Gastroesophageal sphincter (tissue), 4 donors: ENCODE results near the gene DACH1. TPM values are rescaled to one million over a fixed set of nuclear protein-coding genes. Genes with fewer than 3 reads are reported as not detected.

Source experiments
- ATAC-seq: fragments of 150-250 bp; one replicate; pipeline ENCODE4 v1.9.1; 2016; ENCODE audit warnings: mild to moderate bottlenecking, moderate library complexity
- H3K27ac ChIP-seq, 4 donors: fragments of 200-600 bp; sonication (generic) in 3 of 4; 1 replicate in 3 of 4; 2 replicates in 1 of 4; pipeline ENCODE4 v1.5.1; 2016 to 2019
- H3K27me3 ChIP-seq: fragments of 200-600 bp; sonication (generic); one replicate; pipeline ENCODE4 v1.5.1; 2019
- H3K36me3 ChIP-seq, 2 donors: fragments of 200-600 bp; sonication (generic); one replicate each; pipeline ENCODE4 v1.5.1; 2019; ENCODE audit warnings: control low read depth in 1 of 2
- H3K4me1 ChIP-seq, 3 donors: fragments of 200-600 bp; sonication (generic); 1 replicate in 2 of 3; 2 replicates in 1 of 3; pipeline ENCODE4 v1.5.1; 2016 to 2019; ENCODE audit warnings: control low read depth in 2 of 3
- H3K4me3 ChIP-seq, 2 donors: fragments of 200-600 bp; sonication (generic); one replicate each; pipeline ENCODE4 v1.5.1; 2019; ENCODE audit warnings: mild to moderate bottlenecking in 1 of 2, moderate library complexity in 1 of 2
- H3K9me3 ChIP-seq, 3 donors: fragments of 200-600 bp; sonication (generic); one replicate each; pipeline ENCODE4 v1.5.1; 2017 to 2019; ENCODE audit warnings: control low read depth in 2 of 3
- CTCF ChIP-seq, 4 experiments: fragments of 200-600 bp in 2 of 4; fragments of 450-650 bp in 2 of 4; sonication (generic) in 1 of 4; IDR thresholded peaks; one replicate each; pipeline ENCODE4 v1.5.1; 2017 to 2019; ENCODE audit warnings: antibody characterized with exemption in 4 of 4, mild to moderate bottlenecking in 2 of 4, moderate library complexity in 2 of 4
- EP300 ChIP-seq: sonication (generic); formaldehyde crosslinking; IDR thresholded peaks from one replicate; pipeline ENCODE4 v1.6.1; 2017; ENCODE audit warnings: antibody characterized with exemption, mild to moderate bottlenecking
- POLR2A ChIP-seq, 2 donors: fragments of 450-650 bp; IDR thresholded peaks; one replicate each; pipeline ENCODE4 v1.6.1; 2017; ENCODE audit warnings: antibody characterized with exemption in 2 of 2, mild to moderate bottlenecking in 2 of 2, moderate library complexity in 1 of 2
- POLR2AphosphoS5 ChIP-seq: sonication (generic); formaldehyde crosslinking; IDR thresholded peaks from one replicate; pipeline ENCODE4 v1.6.1; 2017; ENCODE audit warnings: antibody characterized with exemption
- WGBS, 2 donors: methylation state at CpG; one replicate each; pipeline ENCODE4 v1.1.5; 2018; ENCODE audit warnings: low coverage in 1 of 2; 5-methylcytosine and 5-hydroxymethylcytosine counted together
- total RNA-seq, 4 donors: library from RNA; depleted of rRNA; stranded (reverse); fragments of >200 nt; gene quantifications; one replicate each; pipeline ENCODE4 v1.1.0, GENCODE V29; 2016

Gene DACH1
- total RNA-seq, 4 donors from 2014 or later, result 1.1 to 2.1 (median 1.7) TPM

- no peaks in the 10 kb centered on the region for H3K36me3 ChIP-seq
These were observed 1.1 kb downstream of the DACH1 start for GRCh38 chr13:71865874-71866334.

GRCh38 chr13:71864986-71865873 lies 1.8 kb downstream of the DACH1 start:
- H3K9me3 ChIP-seq, result no peaks in the 10 kb centered on the region
- H3K36me3 ChIP-seq, result no peaks in the 10 kb centered on the region
- peaks cover 0 to 34% (median 12%) of the 10 kb centered on the region in 3 donors for H3K4me1 ChIP-seq
- H3K27ac ChIP-seq, result peak overlapping the region in 3 of 4 donors; percentile 43 to 71 (median 57)
- H3K4me3 ChIP-seq, result peak overlapping the region; percentile 32 to 60
- ATAC-seq, result peak; percentile 2
- 0 to 1% methylated on average over 12 to 22 of the region's 88 CpGs for WGBS, 2 donors
- TF ChIP-seq POLR2A (IDR thresholded peaks at IDR 0.05), result no peak
- no peak for TF ChIP-seq EP300
- TF ChIP-seq POLR2AphosphoS5, result no peak
- peaks cover 66% of the 10 kb centered on the region for H3K27me3 ChIP-seq

More at GRCh38 chr13:71865874-71866334, 1.1 kb downstream of the DACH1 start:
- Histone ChIP-seq H3K27me3 (peaks cover 71% of the 10 kb centered on the region), H3K4me3 (peak overlapping the region; percentile 32 to 60), H3K4me1 (peaks cover 0 to 34% (median 12%) of the 10 kb centered on the region in 3 donors), H3K27ac (peak overlapping the region in 2 of 4 donors; percentile 57 to 71), H3K9me3 (no peaks in the 10 kb centered on the region)
- 0% methylated on average over 5 to 9 of the region's 21 CpGs for WGBS, 2 donors
- ATAC-seq, result peak; percentile 11
- TF ChIP-seq POLR2A (IDR thresholded peaks at IDR 0.05) (no peak), POLR2AphosphoS5 (no peak), CTCF (IDR thresholded peaks at IDR 0.05) (no peak), EP300 (no peak)

GRCh38 chr13:71864094-71864985 lies 2.7 kb downstream of the DACH1 start:
- Histone ChIP-seq H3K27me3 (peaks cover 61% of the 10 kb centered on the region), H3K36me3 (no peaks in the 10 kb centered on the region), H3K4me3 (peak overlapping the region; percentile 32 to 60), H3K4me1 (peaks cover 0 to 34% (median 12%) of the 10 kb centered on the region in 3 donors), H3K27ac (peak overlapping the region in 3 of 4 donors; percentile 43 to 71 (median 57)), H3K9me3 (no peaks in the 10 kb centered on the region)
- ATAC-seq, result peak; percentile 19
- TF ChIP-seq EP300 (no peak), POLR2A (IDR thresholded peaks at IDR 0.05) (no peak), CTCF (IDR thresholded peaks at IDR 0.05) (no peak), POLR2AphosphoS5 (no peak)
- 4 to 5% methylated on average over 22 to 26 of the region's 39 CpGs for WGBS, 2 donors

- peaks cover 0 to 34% (median 12%) of the 10 kb centered on the region in 3 donors for H3K4me1 ChIP-seq
- H3K36me3 ChIP-seq, result no peaks in the 10 kb centered on the region
- TF ChIP-seq POLR2AphosphoS5 (no peak), POLR2A (IDR thresholded peaks at IDR 0.05) (no peak), CTCF (IDR thresholded peaks at IDR 0.05) (no peak), EP300 (no peak)
- no peak overlapping the region for H3K4me3 ChIP-seq
- WGBS, 2 donors, result 52 to 66% methylated on average over 3 to 4 of the region's 4 CpGs
- no peak for ATAC-seq
- peaks cover 56% of the 10 kb centered on the region for H3K27me3 ChIP-seq
- H3K9me3 ChIP-seq, result no peaks in the 10 kb centered on the region
- H3K27ac ChIP-seq, result no peak overlapping the region
These were observed 3.6 kb downstream of the DACH1 start for GRCh38 chr13:71863254-71863865.
